GM21529 (cell line): ENCODE measurements around the gene ANKRD33.

Source experiments
- ATAC-seq: cut with Tn5 transposase; IDR thresholded peaks from one replicate; pipeline ENCODE4 v1.9.1; 2021; ENCODE audit not compliant: unreplicated experiment

Gene ANKRD33

DNA sequence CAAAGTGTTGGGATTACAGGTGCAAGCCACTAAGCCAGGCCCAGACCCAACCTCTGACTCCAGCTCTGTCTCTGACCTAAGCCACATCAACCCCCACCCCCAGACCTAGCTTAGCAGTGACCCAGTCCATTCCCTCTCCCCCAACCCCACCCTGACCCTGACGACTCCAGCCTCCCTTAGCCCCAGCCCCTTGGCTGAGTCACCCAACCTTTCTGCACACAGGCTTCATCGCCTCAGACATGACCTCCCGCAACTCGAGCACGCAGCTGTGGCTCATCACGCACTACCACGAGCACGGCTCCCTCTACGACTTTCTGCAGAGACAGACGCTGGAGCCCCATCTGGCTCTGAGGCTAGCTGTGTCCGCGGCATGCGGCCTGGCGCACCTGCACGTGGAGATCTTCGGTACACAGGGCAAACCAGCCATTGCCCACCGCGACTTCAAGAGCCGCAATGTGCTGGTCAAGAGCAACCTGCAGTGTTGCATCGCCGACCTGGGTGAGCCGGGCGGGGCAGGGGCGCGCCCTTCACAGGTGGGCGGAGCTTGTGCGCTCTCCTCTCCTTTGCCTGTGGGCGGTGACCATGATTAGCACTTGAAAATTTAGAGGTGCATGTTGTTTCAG is 27.2 kb downstream of the ANKRD33 start:
- ATAC-seq: no peak

- ATAC-seq: no peak
These were observed 28.0 kb downstream of the ANKRD33 start for GRCh38 chr12:51915951-51916350.

GRCh38 chr12:51917041-51917590 is 29.2 kb downstream of the ANKRD33 start:
- no peak for ATAC-seq

GRCh38 chr12:51917746-51918453 is 30.0 kb downstream of the ANKRD33 start:
- ATAC-seq: no peak

- no peak for ATAC-seq
These were observed 32.1 kb downstream of the ANKRD33 start for GRCh38 chr12:51920046-51920445.

DNA sequence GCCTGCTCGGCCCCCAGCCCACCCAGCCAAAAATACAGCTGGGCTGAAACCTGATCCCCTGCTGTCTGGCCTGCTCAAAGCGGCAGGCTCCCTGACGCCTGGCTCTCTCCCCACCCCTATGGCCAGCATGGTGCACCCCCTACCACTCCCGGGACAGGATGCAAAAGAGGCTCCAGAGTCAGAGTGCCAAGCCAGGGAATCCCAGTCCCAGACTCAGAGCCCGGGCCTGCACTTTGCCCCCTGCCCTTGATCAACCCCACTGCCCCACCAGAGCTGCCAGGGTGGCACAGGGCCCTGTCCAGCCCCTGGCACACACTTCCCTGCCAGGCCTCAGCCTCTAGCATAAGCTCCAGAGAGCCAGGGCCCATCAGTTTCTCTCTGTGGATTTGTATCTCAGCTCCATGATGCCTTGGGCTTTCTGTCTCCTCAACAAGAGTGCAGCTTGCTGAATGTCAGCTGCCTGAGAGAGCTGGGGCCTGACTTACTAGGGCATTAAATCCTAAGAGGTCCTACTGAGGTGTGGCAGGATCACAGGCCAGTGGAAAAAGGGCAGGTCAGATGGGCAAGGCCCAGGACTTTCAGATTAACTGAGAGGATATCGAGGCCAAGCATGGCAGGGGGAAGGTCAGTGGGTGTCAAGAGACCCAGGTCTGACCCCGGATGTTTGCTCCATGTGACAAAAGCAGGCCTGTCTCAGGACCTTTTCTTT is 33.3 kb downstream of the ANKRD33 start:
- no peak for ATAC-seq

DNA sequence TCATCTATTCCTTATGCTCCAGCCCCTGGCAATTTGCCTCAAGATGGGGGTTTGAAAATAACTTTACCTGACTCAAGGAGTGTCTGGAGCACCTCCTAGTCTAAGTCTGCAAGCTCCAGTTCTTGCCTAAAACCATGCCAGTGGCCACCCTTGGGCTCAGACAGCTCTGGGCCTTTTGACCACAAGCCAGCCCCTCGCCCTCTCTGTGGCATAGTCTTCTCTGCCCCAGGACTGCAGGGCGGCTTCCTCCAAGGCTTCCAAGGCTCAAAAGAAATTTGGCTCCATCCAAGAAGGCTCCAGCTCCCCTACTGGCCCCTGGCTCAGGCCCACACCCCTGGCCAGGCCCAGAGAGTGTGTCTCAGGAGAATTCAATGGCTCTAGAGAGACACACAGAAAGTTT is 34.2 kb downstream of the ANKRD33 start:
- no peak for ATAC-seq

DNA sequence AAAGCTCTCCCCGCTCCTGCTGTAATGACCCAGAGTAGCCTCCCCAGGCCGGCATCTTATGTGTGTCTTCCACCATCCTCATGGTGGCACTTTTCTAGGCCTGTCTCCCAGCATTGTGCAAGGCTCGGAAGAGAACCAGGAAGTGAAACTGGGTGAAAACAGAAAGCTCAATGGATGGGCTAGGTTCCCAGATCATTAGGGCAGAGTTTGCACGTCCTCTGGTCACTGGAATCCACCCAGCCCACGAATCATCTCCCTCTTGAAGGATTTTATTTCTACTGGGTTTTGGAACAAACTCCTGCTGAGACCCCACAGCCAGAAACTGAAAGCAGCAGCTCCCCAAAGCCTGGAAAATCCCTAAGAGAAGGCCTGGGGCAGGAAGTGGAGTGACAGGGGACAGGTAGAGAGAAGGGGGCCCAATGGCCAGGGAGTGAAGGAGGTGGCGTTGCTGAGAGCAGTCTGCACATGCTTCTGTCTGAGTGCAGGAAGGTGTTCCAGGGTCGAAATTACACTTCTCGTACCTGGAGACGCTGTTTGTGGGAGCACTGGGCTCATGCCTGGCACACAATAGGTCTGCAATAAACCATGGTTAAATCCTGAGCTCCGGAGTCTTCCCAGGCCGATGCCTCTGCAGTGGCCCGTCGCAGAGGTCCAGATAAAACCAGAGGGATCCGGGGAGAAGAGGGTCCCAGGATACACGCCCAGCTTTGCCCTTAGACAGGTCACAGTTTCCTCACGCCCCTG is 35.0 kb downstream of the ANKRD33 start:
- no peak for ATAC-seq

GRCh38 chr12:51923506-51924365 is 35.8 kb downstream of the ANKRD33 start:
- ATAC-seq: no peak

DNA sequence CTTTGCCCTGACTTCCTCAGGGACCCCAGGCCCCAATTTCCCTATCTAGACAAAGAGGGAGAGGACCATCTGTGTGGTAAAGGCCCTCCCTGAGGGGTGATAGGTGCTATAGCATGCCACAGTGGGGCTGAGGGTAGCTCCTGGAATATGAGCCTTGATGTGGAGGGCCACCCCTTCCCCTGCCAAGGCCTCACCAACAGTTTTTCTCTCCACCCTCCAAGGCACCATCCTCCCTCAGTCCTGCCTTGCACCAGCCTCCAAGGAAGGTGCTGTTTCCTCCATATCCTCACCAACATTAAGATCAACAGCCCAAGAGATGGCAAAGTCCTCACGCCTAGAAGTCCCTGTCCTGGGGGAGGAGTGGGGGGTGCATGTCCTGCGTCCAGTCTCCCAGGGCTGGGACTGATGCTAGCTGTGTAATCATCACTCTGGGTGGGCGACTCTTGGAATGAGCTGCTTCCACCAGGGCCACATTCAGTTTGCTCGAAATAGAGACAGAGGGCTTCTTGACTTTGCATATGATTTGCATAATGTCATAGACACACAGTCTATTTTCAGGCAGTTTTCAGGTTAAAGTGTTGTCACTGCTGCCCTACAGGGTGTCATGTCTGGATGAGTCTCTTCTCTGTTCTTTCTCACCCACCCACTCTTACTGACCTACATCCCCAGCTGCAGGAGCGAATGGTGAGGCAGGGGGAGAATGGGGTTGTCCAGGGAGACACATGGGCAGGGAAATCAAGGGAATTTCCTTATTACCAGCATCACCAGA is 36.8 kb downstream of the ANKRD33 start:
- no peak for ATAC-seq

DNA sequence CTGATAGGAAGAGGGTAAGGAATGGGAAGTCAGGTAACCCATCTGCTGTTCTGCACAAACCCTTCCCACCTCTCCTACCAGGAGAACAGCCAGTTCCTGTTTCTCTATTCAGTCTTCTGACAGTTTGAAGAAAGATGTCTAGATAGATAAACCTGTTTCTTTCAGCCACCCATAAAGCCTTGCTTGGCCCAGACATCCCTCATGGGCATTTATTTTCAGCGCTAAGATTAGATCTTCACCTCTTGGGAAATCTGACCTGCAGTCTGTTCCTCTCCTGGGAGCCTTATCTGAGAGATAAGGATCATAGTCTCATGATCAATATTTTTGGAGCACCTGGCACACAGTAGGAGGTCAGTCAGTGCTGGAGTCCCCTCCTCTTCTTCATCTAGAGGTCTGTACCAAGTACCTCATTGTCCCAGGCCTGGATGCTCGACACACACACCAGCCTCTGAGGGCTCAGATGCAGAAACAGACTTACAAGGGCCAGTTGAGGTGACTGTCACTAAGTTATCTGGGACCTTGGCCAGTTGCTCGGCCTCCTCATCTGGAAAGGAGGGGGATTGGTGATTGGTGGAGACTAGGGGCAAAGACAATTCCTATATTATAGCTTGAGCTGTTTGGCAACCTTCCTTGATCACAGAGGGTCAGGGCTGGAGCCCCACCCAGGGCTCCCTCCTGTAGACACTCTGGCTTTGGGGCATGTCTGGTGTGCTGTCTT is 37.6 kb downstream of the ANKRD33 start:
- no peak for ATAC-seq

DNA sequence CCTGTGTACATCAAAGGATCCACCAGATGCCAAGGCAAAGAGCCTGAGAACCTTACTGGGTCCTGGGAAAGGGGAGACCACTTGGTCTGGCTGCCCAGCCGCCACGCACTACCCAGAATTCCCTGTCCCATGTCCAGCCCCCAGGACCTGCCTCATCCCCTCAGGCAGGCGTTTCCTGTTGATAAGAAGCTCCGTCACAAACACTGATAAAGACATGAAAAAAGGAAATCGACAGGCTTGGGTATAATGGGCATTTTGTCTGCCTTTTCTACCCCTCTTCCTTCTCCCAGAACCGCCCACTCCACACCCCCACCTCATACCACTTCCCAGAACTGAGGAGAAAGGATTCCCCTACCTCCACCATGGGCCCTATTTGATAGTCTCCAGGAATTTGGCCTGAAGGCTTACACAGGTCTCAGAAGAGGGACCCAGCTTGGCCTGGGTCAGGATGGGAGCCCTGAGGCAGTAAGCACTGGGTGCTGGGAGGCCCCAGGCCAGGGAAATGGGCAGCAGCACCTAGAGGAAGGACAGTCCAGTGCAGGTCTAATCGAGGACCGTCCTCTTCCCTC is 38.2 kb downstream of the ANKRD33 start:
- ATAC-seq: no peak

- ATAC-seq: no peak
These were observed 38.8 kb downstream of the ANKRD33 start for GRCh38 chr12:51926718-51927117.

DNA sequence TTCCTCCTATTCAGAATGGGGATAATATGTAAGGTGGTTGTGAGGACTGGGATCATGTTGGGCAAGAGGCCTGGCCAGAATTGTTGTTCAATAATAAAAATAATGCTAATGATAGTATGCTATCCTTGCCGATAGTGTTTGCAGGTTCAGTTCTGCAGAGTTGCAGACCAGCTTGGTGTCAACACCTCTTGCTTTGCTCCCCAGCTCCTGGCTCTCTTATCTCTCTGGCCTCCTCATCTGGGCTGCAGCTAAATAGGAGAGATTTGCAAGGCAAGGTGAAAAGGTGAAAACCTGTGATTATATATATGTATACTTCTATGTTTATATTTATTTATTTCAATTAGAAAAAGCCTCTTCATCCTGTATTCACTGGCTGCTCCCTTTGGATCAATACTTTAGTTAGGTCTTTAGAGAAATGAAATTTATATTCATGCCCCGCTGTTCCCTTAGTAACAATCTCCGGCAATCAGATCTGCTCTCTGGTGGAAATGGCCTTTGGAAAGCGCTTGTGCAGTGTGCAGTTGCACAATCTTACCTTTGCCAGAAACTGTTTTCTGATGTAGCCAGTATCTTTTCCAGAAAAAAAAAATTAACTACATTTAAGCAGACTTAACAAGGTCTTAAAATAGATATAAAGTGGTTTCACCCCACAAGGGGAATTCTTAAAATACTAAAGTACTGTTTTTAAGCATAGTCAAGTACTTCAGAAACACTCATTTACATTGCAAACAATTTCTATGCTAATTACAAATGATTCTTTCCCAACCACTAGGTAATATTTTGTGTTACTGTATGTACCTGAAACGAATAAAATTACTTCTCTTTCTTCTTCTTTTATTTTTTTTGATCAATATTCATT is 44.5 kb downstream of the ANKRD33 start:
- no peak for ATAC-seq

DNA sequence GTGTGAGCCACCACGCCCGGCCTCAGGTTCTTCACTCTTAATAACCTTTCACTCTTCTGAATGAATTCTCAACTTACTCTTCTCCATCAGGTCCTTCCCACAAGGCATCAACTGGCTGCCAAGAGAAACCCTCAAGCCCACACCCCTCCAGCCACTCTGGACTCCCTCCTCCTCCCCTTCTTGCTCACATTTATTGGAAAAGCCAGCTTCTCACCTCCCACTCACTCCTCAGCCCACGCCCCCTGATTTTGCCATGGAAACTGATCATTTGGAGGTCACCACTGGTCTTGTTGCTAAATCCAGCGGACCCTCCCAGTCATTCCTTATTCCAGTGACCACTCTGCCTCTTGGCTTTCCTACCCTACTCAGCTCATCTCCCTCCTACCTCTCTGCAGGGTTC is 46.2 kb downstream of the ANKRD33 start:
- ATAC-seq: no peak

GRCh38 chr12:51937926-51938325 is 50.0 kb downstream of the ANKRD33 start:
- ATAC-seq: no peak

DNA sequence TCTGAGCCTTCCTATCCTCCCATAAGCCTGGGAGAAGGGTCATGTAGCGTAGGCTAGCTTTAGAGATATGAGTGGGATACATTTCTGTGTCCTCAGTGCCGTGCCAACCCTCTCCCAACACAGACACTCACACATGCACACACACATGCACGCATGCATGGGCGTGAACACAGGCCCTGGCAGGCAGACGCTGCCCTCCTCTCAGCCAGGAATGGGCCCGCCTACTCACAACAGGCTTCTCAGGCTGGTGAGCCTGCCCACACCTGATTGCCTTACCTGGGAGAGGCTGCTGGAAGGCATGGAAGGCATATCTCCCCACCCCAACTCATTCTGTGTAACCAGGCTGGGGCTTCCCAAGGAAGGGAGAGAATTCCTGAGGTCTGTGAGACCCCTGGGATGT is 50.8 kb downstream of the ANKRD33 start:
- ATAC-seq: no peak
